Astrocyte of the cerebellum (primary cell): Measurements from ENCODE around the gene JUNB.
"Not testable (repeated sequence)": the region's sequence is repeated elsewhere in the genome, so short reads cannot be mapped to it uniquely, and the experiment has no call there.

Experiments
- DNase-seq: peaks from one replicate; pipeline ENCODE4 v3.0.0-alpha.2; 2011; ENCODE audit warnings: low read depth
- H3K4me3 ChIP-seq: 2 replicates; pipeline ENCODE4 v1.5.1; 2011; ENCODE audit warnings: mild to moderate bottlenecking, low read depth, low read length, moderate library complexity
- CTCF ChIP-seq: IDR thresholded peaks from 2 replicates; pipeline ENCODE4 v1.5.1; 2012; ENCODE audit warnings: low read length, low read depth, moderate library complexity, mild to moderate bottlenecking; ENCODE audit errors: missing control alignments
- in situ Hi-C: cut with HindIII; loops from 2 replicates; pipeline ENCODE4 v1.10.0; 2017; ENCODE audit warnings: low sequenced_read_pairs

JUNB gene

GRCh38 chr19:12792853-12793289 lies 1.6 kb downstream of the JUNB start:
- TF ChIP-seq CTCF, result no peak
- H3K4me3 ChIP-seq, result peak overlapping the region; percentile 96
- in situ Hi-C loops, result no loop called here
- no peak for DNase-seq

GRCh38 chr19:12793290-12794195 lies 2.3 kb downstream of the JUNB start:
- TF ChIP-seq CTCF, result no peak
- peak overlapping the region; percentile 96 for H3K4me3 ChIP-seq
- DNase-seq, result peak; percentile 87
- in situ Hi-C loops, result no loop called here

GRCh38 chr19:12794196-12794941 lies 3.1 kb downstream of the JUNB start:
- DNase-seq, result no peak
- no peak for TF ChIP-seq CTCF
- in situ Hi-C loops, result no loop called here
- peak overlapping the region; percentile 96 for H3K4me3 ChIP-seq

- in situ Hi-C loops, result no loop called here
- TF ChIP-seq CTCF, result no peak
- H3K4me3 ChIP-seq, result no peak overlapping the region
- no peak for DNase-seq
These were observed 3.7 kb downstream of the JUNB start for GRCh38 chr19:12794971-12795381.

- peak; percentile 60 for DNase-seq
- peak; percentile 90 for TF ChIP-seq CTCF
- in situ Hi-C loops, result no loop called here
- H3K4me3 ChIP-seq, result no peak overlapping the region
These were observed 5.1 kb downstream of the JUNB start for GRCh38 chr19:12796146-12797071.

GRCh38 chr19:12797141-12797587 lies 5.9 kb downstream of the JUNB start:
- H3K4me3 ChIP-seq, result no peak overlapping the region
- in situ Hi-C loops, result no loop called here
- DNase-seq, result no peak
- TF ChIP-seq CTCF, result no peak

- not testable (repeated sequence) for DNase-seq
These were observed 6.3 kb downstream of the JUNB start for GRCh38 chr19:12797607-12798006.

More at GRCh38 chr19:12797607-12798006, 6.3 kb downstream of the JUNB start:
- in situ Hi-C loops, H3K4me3 ChIP-seq: not testable (repeated sequence)
